HepG2 (cell line): ENCODE data around the gene QSOX2. TPM values are rescaled to one million over a fixed set of nuclear protein-coding genes. Genes with fewer than 3 reads are reported as not detected.

Source experiments
- CREB3 ChIP-seq: sonication (generic); formaldehyde crosslinking; IDR thresholded peaks from 2 replicates; pipeline ENCODE4 v1.5.0; 2020; ENCODE audit warnings: missing genetic modification reagents
- CTCF ChIP-seq: sonication (generic); formaldehyde crosslinking; IDR thresholded peaks from 2 replicates; pipeline ENCODE4 v1.5.0; 2020; ENCODE audit warnings: mild to moderate bottlenecking, missing genetic modification reagents, moderate library complexity
- EEA1 ChIP-seq: sonication (generic); formaldehyde crosslinking; IDR thresholded peaks from 2 replicates; pipeline ENCODE4 v1.5.1; 2020; ENCODE audit warnings: mild to moderate bottlenecking, missing genetic modification reagents, borderline replicate concordance
- JARID2 ChIP-seq: sonication (generic); formaldehyde crosslinking; IDR thresholded peaks from 2 replicates; pipeline ENCODE4 v1.8.1; 2023; ENCODE audit warnings: missing genetic modification reagents, inconsistent platforms; ENCODE audit not compliant: insufficient replicate concordance
- KAT8 ChIP-seq: IDR thresholded peaks from 2 replicates; pipeline ENCODE4 v1.6.1; 2016; ENCODE audit warnings: missing genetic modification reagents, missing compliant biosample characterization
- PITX1 ChIP-seq: sonication (generic); formaldehyde crosslinking; IDR thresholded peaks from 2 replicates; pipeline ENCODE4 v1.5.1; 2020; ENCODE audit warnings: mild to moderate bottlenecking, missing genetic modification reagents
- ZNF124 ChIP-seq: sonication (generic); formaldehyde crosslinking; IDR thresholded peaks from 2 replicates; pipeline ENCODE4 v1.4.0; 2020; ENCODE audit warnings: missing genetic modification reagents
- ZNF143 ChIP-seq: sonication (generic); formaldehyde crosslinking; IDR thresholded peaks from 2 replicates; pipeline ENCODE4 v1.4.0; 2020; ENCODE audit warnings: missing genetic modification reagents
- ZNF260 ChIP-seq: sonication (generic); formaldehyde crosslinking; IDR thresholded peaks from 2 replicates; pipeline ENCODE4 v1.4.0; 2020; ENCODE audit warnings: missing genetic modification reagents, low read depth, mild to moderate bottlenecking, borderline replicate concordance
- ZNF496 ChIP-seq: sonication (generic); formaldehyde crosslinking; IDR thresholded peaks from 2 replicates; pipeline ENCODE4 v1.8.1; 2023; ENCODE audit warnings: mild to moderate bottlenecking, moderate library complexity, missing genetic modification reagents; ENCODE audit not compliant: insufficient replicate concordance
- ZNF574 ChIP-seq: sonication (generic); formaldehyde crosslinking; IDR thresholded peaks from 2 replicates; pipeline ENCODE4 v1.4.0; 2020; ENCODE audit warnings: missing genetic modification reagents
- ZNF646 ChIP-seq: sonication (generic); formaldehyde crosslinking; IDR thresholded peaks from 2 replicates; pipeline ENCODE4 v1.9.0; 2021; ENCODE audit warnings: mild to moderate bottlenecking, missing genetic modification reagents
- polyA plus RNA-seq, 8 experiments: library from polyadenylated mRNA; depleted of rRNA in 3 of 8; stranded (reverse) in 7 of 8; unstranded in 1 of 8; fragments of >200 nt; fragmentation: Illumina TruSeq in 4 of 8; extraction: Trizol in 4 of 8; gene quantifications; 2 replicates each; pipeline versions ENCODE4 v1.2.1 to v1.2.3, GENCODE V29; 2011 to 2016; ENCODE audit warnings: low read depth in 4 of 8, missing spikeins in 1 of 8, mixed read lengths in 1 of 8; ENCODE audit not compliant: insufficient read depth in 1 of 8
- total RNA-seq, 5 experiments: library from RNA; depleted of rRNA; stranded (reverse); fragments of >200 nt; fragmentation: Illumina TruSeq; extraction: Trizol; gene quantifications; 2 replicates each; pipeline ENCODE4 v1.2.3, GENCODE V29; 2016; ENCODE audit warnings: low read depth in 1 of 5

Gene QSOX2
- total and polyA plus RNA-seq, 2 of the 13 experiments (the other 11 are each of a cell fraction or from before 2014, with no cell fraction given): 27.1 to 42.1 TPM

- no peak for TF ChIP-seq JARID2 (CRISPR knock-in tag)
- TF ChIP-seq ZNF124 (CRISPR knock-in tag): no peak
- 0 out of 2 replicates have a peak, but pooled peaks have one; percentile 42 for TF ChIP-seq KAT8 (CRISPR knock-in tag)
- no peak for TF ChIP-seq EEA1 (CRISPR knock-in tag)
- TF ChIP-seq ZNF260: no peak
- peak; percentile 52 for TF ChIP-seq CTCF (CRISPR knock-in tag)
- TF ChIP-seq CREB3 (CRISPR knock-in tag): no peak
- no peak for TF ChIP-seq ZNF143 (CRISPR knock-in tag)
- TF ChIP-seq ZNF646: no peak
- TF ChIP-seq ZNF574 (CRISPR knock-in tag): peak; percentile 98
- TF ChIP-seq ZNF496 (CRISPR knock-in tag): no peak
- TF ChIP-seq PITX1 (CRISPR knock-in tag): no peak
Measured at GRCh38 chr9:136289651-136290507, 44.3 kb upstream of the QSOX2 start (continued).
